ENCODE results near the gene ADCY10. TPM values are rescaled to one million over a fixed set of nuclear protein-coding genes. Genes with fewer than 3 reads are reported as not detected.

ADCY10 gene
- total RNA-seq, 1 donor from 2014 or later: not detected

DNA sequence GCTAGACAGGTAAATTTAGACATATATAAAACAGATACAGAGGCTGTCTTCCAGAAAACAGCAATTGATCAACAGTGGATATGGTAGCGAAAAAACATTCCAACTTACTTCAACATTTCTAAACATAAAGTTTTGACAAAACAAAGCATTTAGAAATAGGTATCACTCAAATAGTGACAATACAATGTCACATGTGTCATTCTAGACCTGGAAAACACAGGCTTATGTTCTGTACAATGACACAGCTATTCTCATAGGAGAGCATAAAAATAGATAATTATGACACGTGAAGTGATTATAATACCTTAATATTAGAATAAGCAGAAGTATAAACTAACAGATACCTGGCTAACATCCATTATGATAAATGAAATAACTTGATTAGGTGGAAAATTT, 14.5 kb upstream of the ADCY10 start:
- no peak for DNase-seq (ENCODE audit: low read depth)

DNA sequence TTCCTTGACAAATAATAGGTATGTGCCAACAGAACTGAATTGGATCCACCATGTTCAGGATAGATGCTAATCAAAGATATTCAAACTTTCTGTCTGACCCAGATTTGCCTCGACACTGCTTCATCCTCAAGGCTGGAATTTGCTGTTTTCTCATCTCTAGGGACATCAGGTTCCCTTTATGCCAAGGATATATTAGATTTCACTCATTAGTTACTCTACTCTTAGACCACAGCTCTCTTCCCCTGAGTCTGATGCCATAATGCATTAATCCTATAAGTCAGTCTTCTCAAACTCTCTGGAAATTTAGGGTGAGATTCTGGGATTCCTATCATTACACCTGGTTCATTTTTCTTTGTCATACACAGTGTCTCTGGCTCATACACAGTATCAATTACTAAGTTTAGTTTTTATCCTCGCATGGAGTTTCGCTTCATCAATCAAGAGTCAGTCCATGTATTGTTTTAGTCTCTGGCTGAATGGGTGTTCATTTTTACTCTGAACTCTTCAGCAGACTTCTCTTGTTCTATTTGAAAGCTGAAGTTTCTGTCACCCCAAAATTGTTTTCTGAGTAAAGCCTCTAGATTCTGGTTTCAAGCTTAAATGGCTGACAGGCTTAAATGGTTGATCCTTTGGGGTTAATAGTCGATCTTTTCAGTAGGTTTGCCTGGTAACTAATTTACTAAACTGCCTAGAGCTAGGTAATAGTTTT, 13.3 kb upstream of the ADCY10 start:
- DNase-seq (ENCODE audit: low read depth): no peak

DNA sequence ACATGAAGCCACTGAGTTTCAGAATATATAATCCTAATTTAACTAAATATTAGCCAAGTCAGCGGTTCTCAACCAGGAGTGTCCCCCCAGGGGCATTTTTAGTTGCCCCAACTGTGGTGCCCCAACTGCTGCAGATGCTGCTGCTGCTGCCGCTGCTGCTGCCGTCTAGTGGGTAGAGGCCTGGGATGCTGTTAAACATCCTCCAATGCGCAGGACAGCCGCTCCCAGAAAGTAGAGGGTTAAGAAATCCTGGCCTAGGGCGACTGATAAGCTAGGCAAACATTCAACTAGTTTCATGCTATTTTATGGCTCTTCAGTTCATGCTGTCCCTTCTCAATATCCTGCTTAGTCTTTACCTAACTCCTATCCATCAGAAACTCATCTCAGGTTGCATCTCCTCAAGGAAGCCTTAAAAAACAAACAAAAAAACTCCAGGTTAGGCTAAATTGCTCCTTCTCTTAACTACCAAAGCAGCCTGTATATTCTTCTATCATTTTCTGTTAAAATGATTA, 12.6 kb upstream of the ADCY10 start:
- DNase-seq (ENCODE audit: low read depth): no peak

DNA sequence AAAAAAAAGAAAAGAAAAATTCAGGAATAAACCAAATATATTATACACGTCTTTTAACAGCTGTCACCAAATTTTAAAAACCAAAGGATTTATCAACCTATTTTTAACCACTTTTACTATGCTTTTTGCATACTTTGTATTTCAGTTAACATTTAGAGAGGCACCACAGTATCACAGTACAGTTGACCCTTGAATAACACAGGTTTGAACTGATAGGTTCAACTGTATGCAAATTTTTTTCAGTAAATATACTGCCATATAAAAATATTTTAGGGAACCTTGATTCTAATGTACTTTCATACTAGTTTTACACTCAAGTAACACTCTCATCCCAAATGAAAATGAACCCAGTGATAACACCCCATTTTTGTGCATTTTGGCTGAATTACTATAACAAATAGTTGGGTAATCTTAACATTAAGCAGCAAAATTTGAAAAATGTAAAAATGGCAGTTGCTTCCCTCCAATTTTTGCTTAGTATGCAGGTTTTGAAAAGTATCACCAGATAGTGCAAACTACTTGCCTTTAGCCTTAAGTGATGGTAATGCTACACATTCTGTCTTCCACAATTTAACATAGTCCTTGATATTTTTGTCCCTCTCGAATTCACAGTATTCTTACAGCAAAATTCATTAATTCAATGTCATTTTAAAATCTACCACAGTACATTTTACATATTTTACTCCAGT, 10.8 kb upstream of the ADCY10 start:
- DNase-seq (ENCODE audit: low read depth): no peak

DNA sequence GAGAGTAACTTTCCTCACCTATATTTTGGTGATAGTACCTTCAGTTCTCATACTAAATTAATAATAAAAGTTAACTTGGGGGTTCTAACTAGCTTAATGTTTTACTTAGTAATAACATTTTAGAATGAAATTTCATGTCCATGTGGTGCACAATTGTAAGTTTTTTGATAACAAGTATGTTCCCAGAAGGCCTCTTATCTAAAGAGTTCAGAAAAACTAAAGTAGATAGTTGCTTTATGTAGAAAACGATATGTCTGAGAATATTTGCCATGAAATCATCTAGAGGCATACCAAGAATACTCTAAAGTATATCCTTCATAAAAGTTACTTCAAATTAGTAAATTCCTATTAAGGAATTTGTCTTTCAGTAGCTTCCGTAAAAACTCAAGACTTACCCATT, 10.2 kb upstream of the ADCY10 start:
- no peak for DNase-seq (ENCODE audit: low read depth)

DNA sequence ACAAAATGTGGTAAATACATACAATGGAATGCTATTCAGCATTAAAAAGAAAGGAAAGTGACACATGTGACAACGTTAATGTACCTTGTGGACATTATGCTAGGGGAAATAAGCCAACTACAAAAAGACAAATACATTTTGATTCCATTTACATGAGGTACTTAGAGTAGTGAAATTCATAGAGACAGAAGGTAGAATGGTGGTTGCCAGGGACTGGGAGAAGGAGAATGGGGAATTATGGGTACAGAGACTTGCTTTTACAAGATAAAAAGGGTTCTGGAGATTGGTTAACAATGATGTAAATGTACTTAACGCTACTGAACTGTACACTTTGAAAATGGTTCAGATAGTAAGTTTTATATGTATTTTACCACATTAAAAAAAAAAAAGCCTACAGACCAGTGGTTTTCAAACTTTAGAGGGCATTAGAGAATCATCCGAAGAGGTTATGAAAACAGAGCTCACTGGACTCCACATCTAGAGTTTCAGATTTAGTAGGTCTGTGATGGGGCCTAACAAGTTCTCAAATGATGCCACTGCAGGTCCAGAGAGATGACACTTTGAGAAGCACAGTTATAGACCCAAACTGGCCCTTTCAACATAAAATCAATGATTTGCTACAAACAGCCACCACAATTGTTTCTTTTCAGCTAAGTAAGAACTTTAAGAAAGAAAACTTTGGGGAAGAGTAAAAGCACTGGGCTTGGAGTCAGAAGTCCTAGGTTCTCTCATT, 9.6 kb upstream of the ADCY10 start:
- DNase-seq (ENCODE audit: low read depth): no peak

DNA sequence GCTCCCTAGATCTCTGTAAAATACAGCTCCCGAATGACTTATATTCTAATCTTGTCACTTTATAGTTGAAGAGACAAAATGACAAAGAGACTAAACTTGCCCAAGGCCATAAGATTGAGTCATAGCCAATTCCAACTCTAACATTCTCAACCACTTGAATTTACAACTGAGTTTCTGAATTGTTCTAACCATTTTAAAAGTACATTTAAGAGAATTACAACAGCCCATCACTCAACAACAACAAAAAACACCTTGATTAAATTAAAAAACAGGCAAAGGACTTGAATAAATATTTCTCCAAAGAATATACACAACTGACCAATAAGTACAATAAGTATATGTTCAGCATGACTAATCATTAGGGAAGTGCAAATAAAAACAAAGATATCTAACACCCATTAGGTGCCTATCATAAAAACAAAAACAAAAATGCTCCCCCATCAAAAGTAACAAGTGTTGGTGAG, 8.7 kb upstream of the ADCY10 start:
- no peak for DNase-seq (ENCODE audit: low read depth)

DNA sequence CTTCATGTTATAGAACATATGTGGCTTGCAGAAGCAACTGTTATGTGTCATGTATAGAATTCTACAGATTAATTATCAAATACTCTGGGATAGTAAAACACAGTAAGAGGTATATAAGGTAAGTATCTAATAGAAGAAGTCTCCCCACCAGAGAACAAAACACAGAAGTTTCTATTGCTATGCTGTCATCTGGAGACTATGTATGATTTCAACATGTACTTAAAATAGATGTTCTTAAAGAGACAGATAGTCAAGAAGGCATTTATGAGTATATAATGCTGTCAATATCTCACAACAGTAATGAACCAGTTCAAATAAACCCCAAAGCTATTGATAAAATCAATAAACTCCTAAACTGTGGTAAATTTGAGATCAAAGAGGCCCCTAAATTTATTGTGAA, 8.1 kb upstream of the ADCY10 start:
- peak; percentile 39 for DNase-seq (ENCODE audit: low read depth)

DNA sequence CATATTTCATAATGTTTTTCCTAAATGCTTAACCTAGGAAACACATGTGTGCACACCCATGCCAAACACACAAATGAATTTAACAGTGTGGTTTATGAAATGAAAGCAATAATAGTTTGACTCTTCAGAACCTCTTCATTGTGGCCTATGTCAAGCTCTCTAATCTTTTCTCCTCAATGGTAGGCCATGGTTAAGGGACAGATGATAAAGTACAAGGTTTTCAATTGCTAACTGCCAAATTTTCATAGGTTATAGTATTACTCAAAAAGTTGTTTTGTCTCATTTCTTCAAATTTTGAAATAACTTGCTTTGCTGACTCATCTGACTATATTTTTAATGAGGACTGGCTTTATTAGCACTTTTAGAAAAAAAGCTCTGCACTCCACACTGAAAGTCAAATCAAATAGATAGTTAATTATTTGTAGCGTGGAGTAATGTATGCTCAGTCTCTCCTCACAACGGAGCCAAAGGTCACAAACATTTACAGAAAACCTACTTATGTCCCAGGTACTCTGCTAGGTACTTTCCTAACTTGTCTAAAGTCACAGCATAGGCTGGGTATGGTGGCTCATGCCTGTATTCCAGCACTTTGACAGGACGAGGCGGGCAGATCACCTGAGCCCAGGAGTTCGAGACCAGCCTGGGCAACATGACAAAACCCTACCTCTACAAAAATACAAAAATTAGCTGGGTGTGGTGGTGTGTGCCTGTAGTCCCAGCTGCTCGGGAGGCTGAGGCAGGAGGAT, 3.0 kb upstream of the ADCY10 start:
- no peak for DNase-seq (ENCODE audit: low read depth)

DNA sequence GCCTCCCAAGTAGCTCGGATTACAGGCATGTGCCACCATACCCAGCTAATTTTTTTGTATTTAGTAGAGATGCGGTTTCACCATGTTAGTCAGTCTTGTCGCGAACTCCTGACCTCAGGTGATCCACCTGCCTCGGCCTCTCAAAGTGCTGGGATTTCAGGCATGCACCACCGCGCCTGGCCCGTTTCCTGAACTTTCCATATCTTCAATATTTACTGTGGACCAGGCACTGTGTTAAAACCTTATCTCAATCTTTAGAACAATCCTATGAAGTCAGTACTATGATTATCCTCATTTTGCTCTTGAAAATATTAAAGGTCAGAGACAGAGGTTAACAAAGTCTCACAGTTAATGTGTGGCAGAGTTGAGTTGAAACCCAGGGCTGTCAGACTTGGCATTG, 1.6 kb upstream of the ADCY10 start:
- no peak for DNase-seq (ENCODE audit: low read depth)

DNA sequence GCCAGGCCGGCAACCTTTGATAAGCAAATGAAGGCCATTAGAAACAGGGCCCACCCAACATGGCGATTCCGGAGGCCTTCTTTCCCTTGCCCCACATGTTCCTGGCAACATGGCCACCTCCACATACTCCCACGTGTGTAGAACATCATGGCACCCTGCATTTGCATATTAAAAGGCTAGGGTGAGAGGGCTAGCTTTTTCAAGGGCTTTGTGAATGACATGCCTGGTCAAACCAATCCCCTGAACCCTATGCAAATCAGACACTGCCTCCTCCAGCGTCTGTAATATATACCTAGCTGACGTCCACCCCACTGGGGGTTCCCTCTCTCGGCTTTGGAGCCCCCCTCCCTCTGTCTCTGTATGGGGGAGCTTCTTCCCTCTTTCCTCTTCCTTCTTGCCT, 1.6 kb downstream of the ADCY10 start:
- no peak for DNase-seq (ENCODE audit: low read depth)

DNA sequence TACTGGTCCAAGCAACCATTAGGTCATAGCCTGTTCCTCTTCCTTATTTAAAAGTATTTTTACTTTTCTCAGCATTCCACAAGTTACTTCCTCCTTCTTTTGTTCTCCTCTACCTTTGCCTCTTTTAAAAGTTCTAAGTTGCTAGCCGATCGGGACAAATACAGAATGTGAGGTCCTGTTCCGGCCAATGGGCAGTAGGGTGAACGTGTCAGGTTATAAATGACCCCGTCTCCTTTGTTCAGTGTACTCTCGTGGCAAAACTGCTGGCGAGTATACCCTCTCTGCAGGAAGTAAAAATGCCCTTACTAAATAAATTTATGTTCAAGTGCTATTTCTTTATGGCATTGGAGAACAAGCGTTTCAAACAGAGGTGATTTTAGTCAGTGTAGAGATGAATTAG, 2.5 kb downstream of the ADCY10 start:
- no peak for DNase-seq (ENCODE audit: low read depth)

DNA sequence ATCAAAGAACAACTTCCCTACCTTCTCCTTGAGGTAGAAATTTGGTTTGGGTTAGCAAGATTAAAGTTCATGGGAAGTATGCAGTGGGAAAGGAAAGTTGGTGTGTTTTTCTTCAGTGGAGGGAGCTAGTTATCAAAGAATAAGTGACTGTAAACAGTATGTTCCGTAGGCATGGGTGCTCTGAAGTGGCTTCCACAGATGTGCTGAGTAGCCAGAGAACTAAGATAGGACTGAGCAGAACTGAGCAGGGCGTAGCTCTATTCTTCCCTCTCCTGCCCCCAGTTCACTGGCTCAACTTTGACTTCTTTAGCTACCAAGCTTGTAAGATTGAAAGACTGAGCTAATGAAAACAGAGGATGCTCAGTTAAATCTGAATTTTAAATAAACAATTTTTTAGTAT, 3.4 kb downstream of the ADCY10 start:
- DNase-seq (ENCODE audit: low read depth): no peak

DNA sequence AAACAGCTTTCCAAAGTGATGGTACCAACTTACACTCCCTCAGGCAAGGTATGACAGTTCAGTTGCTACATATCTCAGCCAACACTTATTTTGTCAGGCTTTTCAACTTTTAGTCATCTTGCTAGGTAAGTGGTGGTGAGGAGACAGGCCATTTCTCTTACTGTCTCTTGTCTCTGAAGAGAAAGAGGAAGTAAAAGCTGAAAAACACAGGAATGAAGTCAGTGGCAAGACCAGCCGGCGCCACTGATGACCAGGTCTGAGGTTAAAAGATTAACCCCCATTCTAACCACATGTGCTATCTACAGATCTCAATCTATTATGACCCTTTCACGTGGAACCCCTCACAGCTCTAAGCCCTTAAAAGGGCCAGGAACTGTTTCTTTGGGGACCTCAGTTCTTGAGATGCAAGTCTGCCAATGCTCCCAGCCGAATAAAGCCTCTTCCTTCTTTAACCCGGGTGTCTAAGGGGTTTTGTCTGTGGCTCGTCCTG, 4.2 kb downstream of the ADCY10 start:
- DNase-seq (ENCODE audit: low read depth): no peak

DNA sequence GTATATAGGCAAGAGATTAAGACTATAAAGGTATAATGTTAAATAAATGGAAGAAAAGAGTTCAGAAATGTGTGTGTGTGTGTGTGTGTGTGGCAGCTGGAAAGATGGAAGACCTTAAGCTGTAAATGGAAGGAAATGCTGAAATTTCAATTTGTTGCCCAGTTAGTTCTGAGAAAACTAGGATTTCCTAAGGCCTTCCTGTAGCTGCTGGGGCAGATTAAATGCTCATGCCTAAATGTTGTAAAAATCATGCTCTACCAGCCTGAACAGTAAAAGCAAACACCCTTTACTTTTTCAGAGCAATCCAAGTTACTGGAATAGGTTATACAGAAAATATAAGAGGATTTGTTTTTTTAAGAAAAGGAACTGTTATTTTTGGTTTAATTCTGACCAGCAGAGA, 8.3 kb downstream of the ADCY10 start:
- peak; percentile 23 for DNase-seq (ENCODE audit: low read depth)

DNA sequence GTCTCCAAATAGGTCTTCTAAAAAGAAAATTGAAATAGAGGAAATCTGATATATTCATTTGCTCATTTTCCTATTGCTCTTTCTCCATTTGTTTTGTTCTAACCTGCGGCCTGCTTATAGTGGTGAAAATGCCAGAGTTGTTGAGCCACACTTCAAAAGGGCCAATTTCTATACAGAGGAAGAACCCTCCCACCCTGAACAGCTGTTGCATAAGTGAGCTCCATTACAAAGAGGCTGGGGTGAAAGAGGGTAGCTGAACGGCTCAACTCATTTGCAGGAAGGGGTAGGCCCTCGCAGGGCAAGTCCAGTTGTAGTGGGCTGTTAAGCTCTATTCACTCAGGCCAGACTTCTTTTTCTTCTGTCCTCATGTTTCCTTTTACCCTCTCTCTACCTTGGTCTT, 8.8 kb downstream of the ADCY10 start:
- DNase-seq (ENCODE audit: low read depth): peak; percentile 66

DNA sequence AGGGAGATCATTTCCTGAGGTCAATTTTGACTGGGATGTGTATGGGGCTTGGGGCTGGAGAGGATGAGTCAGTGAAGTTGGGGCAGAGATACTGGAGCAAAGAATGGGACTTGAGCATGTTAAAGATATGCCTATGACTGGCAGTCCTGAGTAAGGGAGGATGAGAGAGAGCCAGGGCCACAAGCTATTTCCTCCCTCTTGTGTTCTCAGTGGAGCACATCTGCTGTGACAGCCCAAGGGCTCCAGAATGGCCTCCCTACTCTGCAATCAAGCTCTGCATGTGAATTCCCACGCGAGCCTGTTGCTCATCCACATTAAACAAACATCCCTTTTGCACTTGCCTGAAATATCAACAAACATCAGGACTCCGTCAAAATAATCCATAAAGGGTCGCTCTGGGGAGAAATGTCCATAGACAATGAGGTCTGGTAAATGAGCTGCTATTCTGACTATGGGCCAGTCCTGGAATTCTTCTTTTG, 9.2 kb downstream of the ADCY10 start:
- peak; percentile 49 for DNase-seq (ENCODE audit: low read depth)

DNA sequence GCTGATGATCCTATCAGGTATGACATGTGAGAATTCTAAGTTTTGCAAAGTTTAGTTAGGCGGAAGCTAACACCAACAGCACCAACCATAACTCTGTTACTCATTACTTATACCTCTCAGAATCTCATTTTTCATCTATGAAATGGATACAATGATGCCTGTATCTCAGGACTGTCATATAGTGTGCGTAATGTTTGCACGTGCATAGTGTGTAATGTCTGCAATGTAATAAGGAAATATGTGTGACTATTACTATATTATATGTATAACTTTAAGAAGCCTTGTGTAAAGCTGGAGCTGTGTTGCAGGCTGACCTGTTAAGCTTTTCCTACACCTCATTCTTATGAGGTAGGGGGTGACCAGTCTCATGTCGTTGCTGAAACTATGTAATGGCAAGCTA, 13.0 kb downstream of the ADCY10 start:
- DNase-seq (ENCODE audit: low read depth): no peak

DNA sequence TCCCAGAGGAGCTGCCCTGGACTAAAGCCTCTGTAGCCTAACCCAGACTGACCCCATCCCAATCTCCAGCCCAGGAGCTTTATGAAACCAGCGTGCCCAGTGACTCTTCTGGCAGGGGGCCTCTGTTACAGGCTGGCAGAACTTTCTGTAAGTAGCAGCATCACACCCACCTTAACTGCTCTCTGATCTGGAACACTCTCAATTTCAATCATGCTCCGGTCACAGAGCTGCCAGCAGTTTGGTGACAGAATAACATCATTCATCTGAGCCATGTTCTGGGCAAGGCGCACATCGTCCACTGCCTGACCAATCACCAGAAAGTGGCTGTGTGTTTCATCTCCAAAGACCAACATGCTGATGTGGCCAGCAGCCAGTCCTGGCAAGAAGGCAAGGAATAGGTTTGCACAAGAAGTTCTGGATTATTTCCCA, 14.7 kb downstream of the ADCY10 start:
- peak; percentile 18 for DNase-seq (ENCODE audit: low read depth)

DNA sequence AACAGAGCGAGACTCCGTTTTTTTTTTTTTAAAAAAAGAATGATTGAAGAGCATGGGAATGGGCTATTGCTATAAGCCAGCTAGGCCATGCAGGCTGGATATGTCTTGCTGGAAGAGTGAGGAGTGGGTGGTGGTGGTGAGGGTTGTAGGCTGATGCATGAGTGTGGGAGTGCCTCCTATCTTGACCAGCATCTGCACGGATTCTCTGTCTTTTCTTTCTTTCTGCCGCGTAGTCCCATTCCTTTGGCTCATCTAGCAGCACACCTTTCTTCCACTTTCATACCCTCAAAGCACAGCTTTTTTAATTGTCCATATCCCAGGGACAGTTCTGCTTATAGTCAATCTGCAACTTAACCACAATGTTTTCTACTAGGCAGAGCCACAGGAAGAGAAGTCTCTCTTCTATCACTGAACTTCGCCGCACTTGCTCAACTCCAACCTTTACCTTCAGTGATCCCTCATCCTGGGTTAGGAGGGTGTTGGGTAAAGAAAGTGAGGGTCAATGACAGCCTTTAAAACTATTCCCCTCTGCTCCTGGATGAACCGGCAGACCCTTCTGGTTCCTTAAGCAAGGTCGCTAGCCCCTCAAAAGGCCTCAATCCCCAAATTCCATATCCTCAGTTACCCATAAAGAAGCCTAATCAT, 15.2 kb downstream of the ADCY10 start:
- DNase-seq (ENCODE audit: low read depth): no peak

DNA sequence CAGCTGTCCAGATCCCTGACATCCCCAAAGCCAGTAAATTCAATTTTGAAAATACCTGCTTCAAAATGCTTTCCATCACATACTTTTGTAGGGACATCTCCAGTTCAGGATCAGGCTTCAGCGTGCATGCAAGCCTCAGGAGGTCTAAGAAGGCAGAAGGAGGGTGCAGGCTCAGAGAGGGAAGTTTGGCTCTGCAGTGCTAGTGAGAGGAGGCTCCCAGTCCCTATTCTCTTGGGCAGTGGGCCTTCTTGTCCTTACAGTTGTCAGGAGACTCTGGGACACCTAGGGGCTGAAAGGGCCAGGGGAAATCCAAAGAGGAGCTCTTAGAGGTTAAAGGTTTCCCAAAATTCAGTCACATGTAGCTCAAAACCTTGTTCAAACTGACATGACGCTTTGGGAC, 20.1 kb downstream of the ADCY10 start:
- DNase-seq (ENCODE audit: low read depth): no peak
